Thyroid gland (tissue), 4 donors: Measurements from ENCODE around the gene SLC17A9. TPM values are rescaled to one million over a fixed set of nuclear protein-coding genes. Genes with fewer than 3 reads are reported as not detected.

Experiments used
- DNase-seq, 2 donors: peaks; one replicate each; pipeline ENCODE4 v3.0.0-alpha.2; 2019
- H3K27ac ChIP-seq, 3 donors: fragments of 200-600 bp; sonication (generic); 1 replicate in 2 of 3; 2 replicates in 1 of 3; pipeline ENCODE4 v1.5.1; 2016 to 2019; ENCODE audit warnings: mild to moderate bottlenecking in 1 of 3, moderate library complexity in 1 of 3
- H3K27me3 ChIP-seq: fragments of 200-600 bp; sonication (generic); one replicate; pipeline ENCODE4 v1.5.1; 2019
- H3K36me3 ChIP-seq, 2 donors: fragments of 200-600 bp; sonication (generic); one replicate each; pipeline ENCODE4 v1.5.1; 2016 to 2019
- H3K4me1 ChIP-seq, 2 donors: fragments of 200-600 bp; sonication (generic); one replicate each; pipeline ENCODE4 v1.5.1; 2017 to 2019
- H3K4me3 ChIP-seq, 3 donors: fragments of 200-600 bp; sonication (generic); replicated peaks in 1 of 3; 1 replicate in 2 of 3; 2 replicates in 1 of 3; pipeline ENCODE4 v1.5.1; 2016; ENCODE audit warnings: mild to moderate bottlenecking in 1 of 3
- H3K9me3 ChIP-seq: fragments of 200-600 bp; sonication (generic); one replicate; pipeline ENCODE4 v1.5.1; 2017
- CTCF ChIP-seq, 6 experiments: fragments of 200-600 bp in 3 of 6; fragments of 450-650 bp in 3 of 6; sonication (generic) in 3 of 6; IDR thresholded peaks; one replicate each; pipeline ENCODE4 v1.5.1; 2016 to 2019; ENCODE audit warnings: antibody characterized with exemption in 6 of 6, mild to moderate bottlenecking in 2 of 6, inconsistent platforms in 1 of 6, moderate library complexity in 1 of 6
- POLR2A ChIP-seq, 2 donors: fragments of 450-650 bp; IDR thresholded peaks; one replicate each; pipeline ENCODE4 v1.6.1; 2017; ENCODE audit warnings: antibody characterized with exemption in 2 of 2, mild to moderate bottlenecking in 2 of 2, moderate library complexity in 1 of 2
- WGBS, 2 donors: methylation state at CpG; one replicate each; pipeline ENCODE4 v1.1.5; 2017; 5-methylcytosine and 5-hydroxymethylcytosine counted together
- intact Hi-C: fragments of 100-400 bp; cut with DNase I; formaldehyde crosslinking; loops from one replicate; pipeline ENCODE4 v1.15.1; 2023
- total RNA-seq, 4 donors: library from RNA; depleted of rRNA; stranded (reverse); fragments of >200 nt; gene quantifications; one replicate each; pipeline ENCODE4 v1.2.3, GENCODE V29; 2016

The SLC17A9 gene
- total RNA-seq, 4 donors from 2014 or later: 0.68 to 1.6 (median 1.00) TPM

- intact Hi-C loops: no loop called here
- H3K4me1 ChIP-seq: peaks cover 9% of the 10 kb centered on the region in 2 donors
- H3K9me3 ChIP-seq: no peaks in the 10 kb centered on the region
- WGBS, 2 donors: 95 to 96% methylated on average over 44 to 45 of the region's 45 CpGs
- no peak overlapping the region for H3K4me3 ChIP-seq
- no peak overlapping the region for H3K27ac ChIP-seq
- no peak for DNase-seq
- TF ChIP-seq CTCF (IDR thresholded peaks at IDR 0.05) (no peak), POLR2A (IDR thresholded peaks at IDR 0.05) (no peak)
- peaks cover 56 to 61% of the 10 kb centered on the region in 2 donors for H3K36me3 ChIP-seq
- H3K27me3 ChIP-seq: no peaks in the 10 kb centered on the region
Measured at GRCh38 chr20:62910777-62911497, 41.6 kb upstream of the SLC17A9 start.

- Histone ChIP-seq H3K9me3 (no peaks in the 10 kb centered on the region), H3K36me3 (peaks cover 47 to 52% of the 10 kb centered on the region in 2 donors), H3K27me3 (no peaks in the 10 kb centered on the region), H3K27ac (no peak overlapping the region), H3K4me1 (peaks cover 16 to 17% of the 10 kb centered on the region in 2 donors), H3K4me3 (no peak overlapping the region)
- TF ChIP-seq CTCF (IDR thresholded peaks at IDR 0.05): no peak
- no peak for TF ChIP-seq POLR2A (IDR thresholded peaks at IDR 0.05)
- intact Hi-C loops: no loop called here
- WGBS, 2 donors: 88 to 90% methylated on average over 10 of the region's 10 CpGs
- no peak for DNase-seq
Measured at GRCh38 chr20:62911701-62912280, 40.7 kb upstream of the SLC17A9 start.

GRCh38 chr20:62913043-62913630, 39.4 kb upstream of the SLC17A9 start:
- Histone ChIP-seq H3K4me3 (no peak overlapping the region), H3K27ac (no peak overlapping the region), H3K36me3 (peaks cover 34 to 39% of the 10 kb centered on the region in 2 donors), H3K9me3 (no peaks in the 10 kb centered on the region), H3K4me1 (peaks cover 27 to 30% of the 10 kb centered on the region in 2 donors), H3K27me3 (no peaks in the 10 kb centered on the region)
- 83 to 86% methylated on average over 7 of the region's 7 CpGs for WGBS, 2 donors
- intact Hi-C loops: no loop called here
- no peak for DNase-seq
- TF ChIP-seq CTCF (IDR thresholded peaks at IDR 0.05): no peak
- no peak for TF ChIP-seq POLR2A (IDR thresholded peaks at IDR 0.05)

GRCh38 chr20:62914436-62914835, 38.1 kb upstream of the SLC17A9 start:
- Histone ChIP-seq H3K36me3 (peaks cover 21 to 26% of the 10 kb centered on the region in 2 donors), H3K9me3 (no peaks in the 10 kb centered on the region), H3K27me3 (no peaks in the 10 kb centered on the region), H3K4me3 (no peak overlapping the region), H3K4me1 (peaks cover 37 to 43% of the 10 kb centered on the region in 2 donors), H3K27ac (no peak overlapping the region)
- DNase-seq: no peak
- no peak for TF ChIP-seq POLR2A (IDR thresholded peaks at IDR 0.05)
- no peak for TF ChIP-seq CTCF (IDR thresholded peaks at IDR 0.05)
- 79 to 81% methylated on average over 9 of the region's 9 CpGs for WGBS, 2 donors
- intact Hi-C loops: no loop called here

- TF ChIP-seq CTCF (IDR thresholded peaks at IDR 0.05): no peak
- no peak for TF ChIP-seq POLR2A (IDR thresholded peaks at IDR 0.05)
- Histone ChIP-seq H3K9me3 (no peaks in the 10 kb centered on the region), H3K4me1 (peaks cover 40 to 49% of the 10 kb centered on the region in 2 donors), H3K4me3 (no peak overlapping the region), H3K27ac (no peak overlapping the region), H3K27me3 (no peaks in the 10 kb centered on the region), H3K36me3 (peaks cover 15 to 20% of the 10 kb centered on the region in 2 donors)
- 42 to 46% methylated on average over 8 of the region's 8 CpGs for WGBS, 2 donors
- peak in 1 of 2 donors; percentile 21 for DNase-seq
- intact Hi-C loops: no loop called here
Measured at GRCh38 chr20:62914970-62915457, 37.5 kb upstream of the SLC17A9 start.
